AG10803 (cell line): ENCODE measurements around the gene SLC26A3.

Experiments
- DNase-seq: peaks from one replicate; pipeline ENCODE4 v3.0.0; 2010; ENCODE audit warnings: low read depth
- H3K4me3 ChIP-seq: 2 replicates; pipeline ENCODE4 v1.5.1; 2011; ENCODE audit warnings: mild to moderate bottlenecking, low read length, control low read depth
- CTCF ChIP-seq: conservative IDR thresholded peaks from 2 replicates; pipeline ENCODE4 v1.5.1; 2011; ENCODE audit warnings: mild to moderate bottlenecking, low read length, control low read depth, inconsistent platforms

SLC26A3 gene

GRCh38 chr7:107816011-107816566, 13.1 kb upstream of the SLC26A3 start:
- TF ChIP-seq CTCF: no peak
- no peak overlapping the region for H3K4me3 ChIP-seq
- no peak for DNase-seq

- no peak for DNase-seq
- no peak overlapping the region for H3K4me3 ChIP-seq
- no peak for TF ChIP-seq CTCF
Observed at GRCh38 chr7:107815254-107815882, 12.3 kb upstream of the SLC26A3 start.

DNA sequence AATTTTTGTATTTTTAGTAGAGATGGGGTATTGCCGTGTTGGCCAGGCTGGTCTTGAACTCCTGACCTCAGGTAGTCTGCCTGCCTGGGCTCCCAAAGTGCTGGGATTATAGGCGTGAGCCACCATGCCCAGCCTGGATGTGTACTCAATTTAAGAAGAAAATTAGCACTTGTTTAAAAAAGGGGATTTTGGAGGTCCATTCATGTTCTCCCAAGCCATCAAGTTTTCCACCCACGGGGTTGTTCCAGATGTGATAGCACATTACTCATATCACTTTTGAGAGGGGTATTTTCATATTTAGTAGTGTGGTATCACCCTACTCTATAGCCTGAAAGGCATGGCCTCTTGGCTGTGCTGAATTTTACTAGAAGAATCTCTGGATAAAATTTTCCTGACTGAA, 10.5 kb upstream of the SLC26A3 start:
- no peak for DNase-seq
- no peak for TF ChIP-seq CTCF
- no peak overlapping the region for H3K4me3 ChIP-seq

DNA sequence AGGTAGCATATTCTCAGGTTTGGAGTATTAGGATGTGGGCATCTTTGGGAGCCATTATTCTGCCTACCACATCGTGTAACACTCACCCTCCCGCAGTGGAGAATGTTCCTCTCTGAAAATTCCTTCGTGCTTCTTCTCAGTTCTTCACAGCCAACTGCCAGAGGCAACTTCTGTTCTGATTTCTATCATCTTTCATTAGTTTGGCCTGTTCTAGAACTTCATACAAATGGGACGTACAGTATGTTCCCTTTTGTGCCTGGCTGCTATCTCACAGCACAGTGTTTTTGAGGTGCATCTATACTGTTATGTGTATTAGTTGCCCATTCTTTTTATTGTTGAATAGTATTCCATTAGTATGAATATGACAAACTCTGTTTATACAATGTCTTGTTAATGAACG, 8.9 kb upstream of the SLC26A3 start:
- TF ChIP-seq CTCF: no peak
- no peak for DNase-seq

GRCh38 chr7:107810626-107811025, 7.6 kb upstream of the SLC26A3 start:
- no peak for TF ChIP-seq CTCF
- DNase-seq: no peak
- H3K4me3 ChIP-seq: no peak overlapping the region

More for the DNA sequence above, 8.9 kb upstream of the SLC26A3 start:
- no peak overlapping the region for H3K4me3 ChIP-seq

- no peak overlapping the region for H3K4me3 ChIP-seq
- no peak for DNase-seq
- TF ChIP-seq CTCF: no peak
Observed at GRCh38 chr7:107809179-107809578, 6.2 kb upstream of the SLC26A3 start.

DNA sequence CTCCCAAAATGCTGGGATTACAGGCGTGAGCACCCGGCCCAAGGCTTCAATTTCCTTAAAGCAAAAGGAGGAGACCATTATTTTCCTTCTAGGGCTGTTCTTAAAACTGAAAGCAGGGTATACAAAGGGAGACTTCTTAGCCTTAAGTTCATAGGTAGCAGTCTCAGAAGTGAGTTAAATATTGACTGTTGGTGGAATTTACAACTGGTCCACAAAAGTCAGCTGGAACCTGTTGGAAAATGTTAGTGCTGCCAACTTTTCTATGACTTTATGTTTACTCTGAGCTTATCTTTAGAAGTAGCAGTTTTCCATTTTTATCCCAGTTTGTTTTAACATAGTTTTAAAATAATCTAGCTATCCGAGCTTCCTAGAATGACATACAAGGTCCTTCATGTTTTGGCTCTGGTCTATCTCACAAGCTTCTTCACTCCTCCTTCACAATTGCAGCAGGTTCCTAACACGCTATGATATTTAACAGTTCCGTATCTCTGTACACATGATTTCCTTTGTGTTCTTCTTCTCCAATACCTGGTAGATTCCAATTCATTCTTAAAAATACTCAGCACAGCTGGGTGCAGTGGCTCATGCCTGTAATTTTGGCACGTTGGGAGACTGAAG, 3.3 kb downstream of the SLC26A3 start:
- H3K4me3 ChIP-seq: no peak overlapping the region
- TF ChIP-seq CTCF: no peak
- DNase-seq: no peak
